Measurements from ENCODE around the gene HTR3A.

The HTR3A gene

DNA sequence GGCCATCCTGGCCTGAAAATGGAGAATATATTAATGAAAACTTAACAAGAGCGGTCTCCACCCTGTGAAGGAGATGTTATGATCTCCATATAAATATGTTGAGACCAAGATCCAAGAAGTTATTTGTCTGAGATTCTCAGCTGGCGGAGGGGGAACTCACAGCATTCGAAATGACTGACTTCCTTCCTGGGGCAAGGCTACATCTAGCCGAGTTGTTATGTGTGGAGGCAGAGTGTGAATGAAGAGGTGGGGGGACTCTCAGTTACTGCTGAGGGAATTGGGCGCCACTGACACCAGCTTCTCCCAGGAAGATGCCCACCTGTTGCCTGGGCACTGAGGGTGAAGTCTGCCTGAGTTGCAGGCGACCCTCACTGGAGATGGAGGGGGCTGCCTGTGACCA is 5.9 kb downstream of the HTR3A start:
- no peak for DNase-seq

DNA sequence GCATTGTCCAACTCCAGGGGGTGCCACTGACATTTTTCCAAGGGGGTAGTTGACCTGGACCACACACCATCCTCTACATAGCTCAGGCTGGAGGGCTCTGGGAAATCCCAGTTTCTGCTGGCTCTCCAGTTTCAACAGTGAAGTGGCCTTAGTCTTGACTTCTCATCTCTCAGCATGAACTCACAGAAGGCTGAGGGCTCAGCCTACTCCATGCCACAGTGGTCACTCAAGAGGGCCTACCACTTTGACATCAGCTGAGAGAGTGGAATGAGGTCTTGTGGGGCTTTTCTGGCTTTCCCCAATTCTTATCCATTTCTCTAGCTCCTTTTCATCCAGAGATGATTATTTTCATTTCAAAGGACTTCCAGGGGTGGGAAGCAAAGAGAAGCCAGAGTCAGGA is 7.4 kb downstream of the HTR3A start:
- DNase-seq: no peak

DNA sequence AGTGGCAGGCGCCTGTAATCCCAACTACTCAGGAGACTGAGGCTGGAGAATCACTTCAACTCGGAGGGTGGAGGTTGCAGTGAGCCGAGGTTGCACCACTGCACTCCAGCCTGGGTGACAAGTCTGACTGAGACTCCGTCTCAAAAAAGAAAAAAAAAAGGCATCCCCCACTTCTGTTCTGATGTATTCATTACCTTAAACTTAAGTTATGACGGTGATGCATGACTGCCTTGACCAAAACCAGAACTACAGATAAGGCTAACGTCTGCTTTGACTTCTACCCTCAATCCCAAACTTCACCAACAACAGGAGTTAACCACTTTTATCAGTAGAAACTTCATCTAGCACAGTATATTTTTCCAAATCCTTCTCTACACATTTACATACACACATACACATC is 9.9 kb downstream of the HTR3A start:
- DNase-seq: no peak

DNA sequence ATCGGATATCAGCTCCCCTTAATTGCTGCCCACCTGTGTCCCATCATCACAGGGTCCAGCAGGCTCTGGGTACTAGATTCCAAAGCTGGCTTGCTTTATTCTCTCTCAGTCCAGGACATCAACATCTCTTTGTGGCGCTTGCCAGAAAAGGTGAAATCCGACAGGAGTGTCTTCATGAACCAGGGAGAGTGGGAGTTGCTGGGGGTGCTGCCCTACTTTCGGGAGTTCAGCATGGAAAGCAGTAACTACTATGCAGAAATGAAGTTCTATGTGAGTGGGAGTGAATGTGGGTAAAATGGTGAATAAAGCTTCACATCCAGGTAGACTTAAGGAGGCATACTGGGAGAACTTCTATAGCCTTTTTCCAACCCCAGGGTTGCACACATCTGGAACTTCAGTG is 11.0 kb downstream of the HTR3A start:
- no peak for DNase-seq

DNA sequence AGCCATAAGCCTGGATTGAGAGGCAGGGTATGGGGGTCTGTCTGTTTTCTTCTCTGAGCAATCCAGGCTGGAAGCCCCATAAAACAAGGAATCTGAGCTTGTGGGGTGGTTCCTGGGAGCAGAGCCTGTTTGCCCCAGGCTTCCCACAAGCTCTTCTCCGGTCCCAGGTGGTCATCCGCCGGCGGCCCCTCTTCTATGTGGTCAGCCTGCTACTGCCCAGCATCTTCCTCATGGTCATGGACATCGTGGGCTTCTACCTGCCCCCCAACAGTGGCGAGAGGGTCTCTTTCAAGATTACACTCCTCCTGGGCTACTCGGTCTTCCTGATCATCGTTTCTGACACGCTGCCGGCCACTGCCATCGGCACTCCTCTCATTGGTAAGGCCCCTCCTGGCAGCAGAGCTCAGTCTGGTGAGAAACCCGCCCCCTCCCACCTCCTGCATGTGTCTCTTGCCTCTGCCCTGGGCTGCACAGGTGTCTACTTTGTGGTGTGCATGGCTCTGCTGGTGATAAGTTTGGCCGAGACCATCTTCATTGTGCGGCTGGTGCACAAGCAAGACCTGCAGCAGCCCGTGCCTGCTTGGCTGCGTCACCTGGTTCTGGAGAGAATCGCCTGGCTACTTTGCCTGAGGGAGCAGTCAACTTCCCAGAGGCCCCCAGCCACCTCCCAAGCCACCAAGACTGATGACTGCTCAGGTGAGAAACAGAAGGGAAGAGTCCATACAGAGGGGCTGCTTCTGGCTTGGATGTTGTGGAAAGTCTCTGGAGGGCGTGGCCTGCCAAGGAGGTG is 11.6 kb downstream of the HTR3A start:
- no peak for DNase-seq

DNA sequence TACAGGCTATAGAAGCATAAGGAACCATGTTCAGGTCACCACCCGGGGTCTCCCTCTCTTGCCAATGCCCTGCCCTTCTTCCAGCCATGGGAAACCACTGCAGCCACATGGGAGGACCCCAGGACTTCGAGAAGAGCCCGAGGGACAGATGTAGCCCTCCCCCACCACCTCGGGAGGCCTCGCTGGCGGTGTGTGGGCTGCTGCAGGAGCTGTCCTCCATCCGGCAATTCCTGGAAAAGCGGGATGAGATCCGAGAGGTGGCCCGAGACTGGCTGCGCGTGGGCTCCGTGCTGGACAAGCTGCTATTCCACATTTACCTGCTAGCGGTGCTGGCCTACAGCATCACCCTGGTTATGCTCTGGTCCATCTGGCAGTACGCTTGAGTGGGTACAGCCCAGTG is 14.5 kb downstream of the HTR3A start:
- DNase-seq: no peak

DNA sequence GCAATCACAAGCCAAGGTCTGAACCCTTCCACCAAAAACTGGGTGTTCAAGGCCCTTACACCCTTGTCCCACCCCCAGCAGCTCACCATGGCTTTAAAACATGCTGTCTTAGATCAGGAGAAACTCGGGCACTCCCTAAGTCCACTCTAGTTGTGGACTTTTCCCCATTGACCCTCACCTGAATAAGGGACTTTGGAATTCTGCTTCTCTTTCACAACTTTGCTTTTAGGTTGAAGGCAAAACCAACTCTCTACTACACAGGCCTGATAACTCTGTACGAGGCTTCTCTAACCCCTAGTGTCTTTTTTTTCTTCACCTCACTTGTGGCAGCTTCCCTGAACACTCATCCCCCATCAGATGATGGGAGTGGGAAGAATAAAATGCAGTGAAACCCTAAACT is 15.0 kb downstream of the HTR3A start:
- no peak for DNase-seq

DNA sequence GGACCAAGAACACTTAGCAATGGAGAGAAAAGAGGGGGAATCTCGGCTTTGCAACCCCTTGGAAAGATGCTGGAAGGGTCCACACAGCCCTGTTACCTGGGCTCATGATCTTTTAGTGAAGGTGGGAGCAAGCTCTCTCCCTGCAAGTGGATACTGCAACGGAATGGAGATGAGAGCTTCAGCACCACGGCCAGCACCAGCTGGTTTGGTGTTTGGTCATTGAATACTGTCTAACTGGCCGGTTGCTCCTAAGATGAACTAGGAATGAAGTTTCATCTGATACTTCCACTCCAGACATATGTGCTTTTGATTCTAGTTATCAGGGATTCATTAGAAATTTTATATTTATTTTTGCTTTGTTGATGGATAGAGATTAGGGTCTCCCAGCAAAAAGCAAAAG is 16.3 kb downstream of the HTR3A start:
- no peak for DNase-seq

DNA sequence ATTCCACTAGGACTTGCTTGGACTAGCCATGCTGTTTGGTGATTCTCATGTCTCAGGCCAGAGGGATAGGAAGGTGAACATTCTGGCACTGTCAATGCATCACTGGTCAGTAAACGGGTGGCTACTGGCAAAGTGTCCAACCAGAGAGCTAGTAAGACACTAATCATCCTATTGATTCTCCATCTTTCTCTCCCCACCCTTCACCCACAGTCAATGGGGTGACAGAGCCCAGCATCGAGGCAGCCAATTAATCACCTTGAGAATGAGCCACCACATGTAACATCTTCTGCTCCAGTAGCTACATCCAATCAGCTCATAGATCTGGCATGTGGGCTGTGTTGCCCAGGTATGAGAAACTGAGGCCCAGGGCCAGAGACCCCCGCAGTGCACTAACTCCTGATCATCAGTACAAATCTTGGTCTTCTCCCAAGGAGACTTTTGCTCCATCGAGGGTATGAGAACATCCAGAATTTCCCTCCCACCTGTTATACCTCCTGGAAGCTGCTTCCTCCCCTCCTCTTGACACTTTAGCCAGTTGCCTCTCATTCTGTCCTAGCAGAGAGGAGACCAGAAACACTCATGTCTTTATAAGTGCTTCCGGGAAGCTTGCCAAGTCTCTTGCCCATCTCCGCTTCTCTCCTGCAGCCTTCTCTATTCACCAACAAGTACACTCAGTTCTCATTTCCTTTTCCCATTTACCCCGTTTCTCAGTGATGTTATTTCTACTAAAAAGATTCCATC is 17.0 kb downstream of the HTR3A start:
- peak; percentile 98 for DNase-seq

DNA sequence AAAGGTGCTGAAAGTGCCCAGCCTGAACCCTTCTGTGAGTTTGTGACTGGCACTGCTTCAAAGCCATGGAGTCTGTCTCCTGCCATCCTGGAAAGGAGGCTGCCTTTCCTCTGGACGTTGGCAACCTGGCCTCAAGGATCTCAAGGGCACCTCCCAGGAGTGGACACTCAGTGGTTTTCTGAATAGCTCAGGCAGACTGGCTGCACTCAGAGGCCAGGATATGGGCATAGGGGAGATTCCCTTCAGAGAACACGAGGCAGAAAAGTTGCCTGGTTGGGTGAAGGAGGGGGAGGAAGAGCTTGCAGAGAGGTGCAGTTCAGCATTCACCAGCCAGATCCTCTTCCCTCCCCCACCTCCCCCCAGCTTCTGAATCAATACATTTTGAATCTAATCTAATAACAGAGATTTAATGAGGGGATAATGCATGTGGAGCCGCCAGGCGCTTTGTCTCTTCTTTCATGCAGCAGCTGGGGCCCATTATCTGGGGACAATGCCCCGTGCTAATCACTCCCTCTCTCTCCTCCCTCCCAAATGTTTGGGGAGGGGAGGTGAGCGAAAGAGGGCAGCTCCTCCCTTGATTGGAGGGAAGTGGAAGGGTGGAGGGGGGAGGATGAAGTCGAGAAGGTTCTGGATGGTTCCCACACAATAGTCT is 17.7 kb downstream of the HTR3A start:
- DNase-seq: peak; percentile 99

DNA sequence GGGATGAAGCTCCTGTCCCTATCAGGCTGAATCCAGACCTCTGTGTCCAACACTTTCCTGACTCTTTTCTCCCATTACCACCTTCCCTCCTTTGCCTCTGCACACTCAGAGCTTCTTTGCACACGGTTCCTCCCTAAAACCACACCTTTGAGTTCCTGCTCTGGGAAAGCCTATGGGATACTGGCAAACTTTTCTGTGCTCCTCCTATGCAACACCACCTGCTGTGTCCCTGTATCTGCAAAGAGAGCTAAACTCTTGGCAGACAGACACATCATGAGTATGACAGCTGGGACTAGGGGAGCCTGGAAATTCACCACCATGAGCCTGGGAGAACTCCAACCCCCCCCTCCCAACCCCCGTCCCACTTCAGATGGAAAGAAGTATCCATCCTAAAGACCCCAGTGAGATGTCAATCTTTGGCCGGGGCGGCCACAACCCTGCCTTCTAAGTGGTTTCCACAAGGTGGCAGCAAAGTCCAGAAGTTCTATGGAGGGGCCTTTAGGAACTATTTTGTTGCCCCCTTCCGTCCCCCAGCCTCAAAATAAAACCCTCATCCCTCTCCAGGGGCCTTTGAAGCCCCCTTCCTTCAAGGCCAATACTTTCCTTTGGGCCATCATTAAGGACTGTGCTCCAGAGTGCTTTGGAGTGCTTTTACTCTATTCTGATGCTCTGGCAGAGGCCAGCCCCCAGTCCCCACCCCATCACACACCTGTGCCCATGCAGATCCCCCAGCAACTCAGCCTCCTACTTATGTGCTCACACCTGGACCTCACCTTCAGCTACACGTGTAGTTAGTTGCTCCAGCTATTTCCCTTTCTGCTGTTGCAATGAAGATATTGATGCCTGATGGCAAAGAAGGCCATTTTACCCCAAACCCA is 19.4 kb downstream of the HTR3A start:
- DNase-seq: peak; percentile 81

DNA sequence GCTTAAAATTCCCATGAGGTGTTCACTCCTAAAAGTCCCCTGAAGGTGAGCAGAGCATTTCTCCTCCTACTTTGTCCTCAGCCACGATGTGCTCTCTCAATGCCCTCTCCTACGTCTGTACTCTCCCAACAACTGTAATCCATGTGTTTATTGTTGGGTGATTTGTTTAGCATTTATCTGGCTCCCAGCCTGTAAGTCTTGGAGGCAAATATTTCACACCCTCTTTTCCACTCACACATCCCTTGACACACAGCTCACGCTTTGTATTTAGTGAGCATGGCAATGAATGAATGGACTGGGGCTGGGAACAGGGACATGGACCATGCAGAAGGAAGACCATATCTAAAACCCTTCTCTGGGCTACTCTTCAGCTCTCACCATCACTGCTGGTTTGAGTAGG is 22.6 kb downstream of the HTR3A start:
- no peak for DNase-seq

DNA sequence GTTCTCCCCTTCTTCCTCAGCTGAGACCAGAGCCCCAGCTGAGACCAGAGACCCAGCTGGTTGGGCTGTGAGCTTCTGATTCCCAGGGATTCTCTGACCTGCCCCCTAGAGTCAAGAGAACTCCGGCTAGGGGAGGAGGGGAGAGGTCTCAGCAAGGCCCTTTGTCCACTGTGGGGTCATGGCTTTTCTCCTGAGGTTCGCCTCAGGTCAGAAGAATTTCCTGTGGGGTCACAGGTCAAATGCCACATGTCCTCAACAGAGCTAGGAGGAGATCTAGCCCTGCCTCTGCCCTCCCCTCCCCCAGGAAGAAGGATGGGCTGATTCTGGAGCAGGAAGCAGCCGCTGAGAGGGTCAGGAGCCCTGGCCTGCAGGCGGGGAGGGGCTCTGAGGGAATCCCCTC is 23.7 kb downstream of the HTR3A start:
- DNase-seq: no peak

DNA sequence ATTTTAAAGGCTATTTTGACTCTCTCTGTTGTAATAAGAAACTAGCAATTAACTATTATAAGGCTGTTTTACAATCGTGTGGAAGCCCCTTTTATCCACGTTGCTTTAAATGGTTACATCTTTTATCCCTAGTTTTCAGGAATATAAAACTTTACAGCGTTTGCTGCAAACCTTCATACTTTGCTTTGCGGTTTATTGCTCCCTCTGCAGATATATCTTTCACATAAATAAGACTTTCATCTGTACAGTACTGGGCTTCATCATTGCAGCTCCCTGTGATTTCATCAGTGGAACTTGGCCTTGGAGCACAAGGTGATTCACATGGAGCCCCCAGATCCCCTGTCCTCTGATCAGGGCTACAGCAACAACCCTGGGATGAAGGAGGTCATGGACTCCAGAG is 25.6 kb downstream of the HTR3A start:
- no peak for DNase-seq

DNA sequence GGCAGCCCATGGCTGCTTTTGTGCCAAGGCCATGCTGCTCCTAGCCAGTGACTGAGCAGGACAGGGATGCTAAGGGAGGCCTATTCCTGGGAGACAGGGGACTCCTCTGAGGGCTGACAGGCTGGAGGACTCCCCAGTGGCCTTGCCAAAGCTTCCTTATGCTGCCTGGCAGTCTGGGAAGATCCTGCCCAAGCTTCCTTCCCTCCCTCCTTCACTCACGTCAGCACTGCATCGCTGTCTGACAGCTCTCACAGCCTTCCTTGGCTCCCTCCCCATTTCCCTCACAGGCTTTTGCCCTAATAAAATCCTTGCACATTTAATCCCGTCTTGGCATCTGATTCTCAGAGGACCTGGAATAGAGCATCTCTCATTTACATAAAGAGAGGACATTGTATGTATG is 26.5 kb downstream of the HTR3A start:
- DNase-seq: no peak

DNA sequence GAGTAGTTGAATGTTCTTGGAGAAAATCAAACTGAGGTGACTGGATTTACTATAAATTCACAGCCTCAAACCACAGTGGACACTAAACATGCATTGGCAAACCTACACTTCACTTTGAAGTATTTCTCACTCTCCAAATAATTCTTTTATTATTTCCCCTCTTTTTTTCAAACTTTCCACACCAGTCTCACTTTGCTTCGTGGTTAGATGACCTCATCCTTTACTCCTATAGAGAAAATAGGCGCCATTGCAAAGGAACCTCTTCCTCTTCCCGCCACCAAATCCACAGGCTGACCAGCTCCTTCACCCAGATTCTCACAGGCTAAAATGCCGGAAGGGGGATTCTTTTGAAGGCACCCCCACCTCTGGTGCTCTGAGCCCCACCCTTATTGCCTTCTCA is 33.4 kb downstream of the HTR3A start:
- no peak for DNase-seq

DNA sequence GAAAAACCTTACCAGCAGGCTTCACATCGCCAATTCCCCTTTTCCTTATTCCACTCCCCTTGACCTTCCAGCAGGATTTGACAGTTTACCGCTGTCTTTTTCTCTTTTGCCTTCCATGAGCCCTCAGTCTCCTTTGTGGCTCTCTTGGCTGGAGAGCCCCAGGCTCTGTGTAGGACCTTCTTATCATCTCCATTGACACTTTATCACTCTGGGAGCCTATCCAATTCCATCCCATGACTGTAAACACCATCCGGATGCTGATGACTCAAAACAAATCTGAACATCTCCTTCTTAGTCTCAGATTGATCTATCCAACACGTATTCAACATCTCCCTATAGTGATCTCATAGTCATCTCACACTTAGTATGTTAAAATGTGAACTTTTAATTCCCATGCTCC is 36.0 kb downstream of the HTR3A start:
- DNase-seq: no peak

DNA sequence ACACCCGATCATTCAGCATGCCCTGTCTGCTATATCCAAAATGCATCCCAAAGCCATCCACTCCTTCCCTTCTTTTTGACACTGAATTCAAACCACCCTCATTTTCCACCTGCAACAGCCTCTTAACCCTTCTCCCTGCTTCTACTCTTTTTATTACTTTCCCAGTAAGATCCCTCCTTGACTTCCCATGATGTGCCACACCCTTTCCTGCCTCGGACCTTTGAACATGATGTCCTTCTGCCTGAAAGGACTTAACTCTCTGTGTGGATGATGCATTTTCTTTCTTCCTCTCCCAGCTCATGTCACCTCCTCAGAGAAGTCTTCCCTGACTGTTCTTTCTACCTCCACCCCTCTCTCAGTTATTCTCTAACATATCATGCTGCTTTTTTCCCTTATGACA is 36.5 kb downstream of the HTR3A start:
- DNase-seq: no peak

DNA sequence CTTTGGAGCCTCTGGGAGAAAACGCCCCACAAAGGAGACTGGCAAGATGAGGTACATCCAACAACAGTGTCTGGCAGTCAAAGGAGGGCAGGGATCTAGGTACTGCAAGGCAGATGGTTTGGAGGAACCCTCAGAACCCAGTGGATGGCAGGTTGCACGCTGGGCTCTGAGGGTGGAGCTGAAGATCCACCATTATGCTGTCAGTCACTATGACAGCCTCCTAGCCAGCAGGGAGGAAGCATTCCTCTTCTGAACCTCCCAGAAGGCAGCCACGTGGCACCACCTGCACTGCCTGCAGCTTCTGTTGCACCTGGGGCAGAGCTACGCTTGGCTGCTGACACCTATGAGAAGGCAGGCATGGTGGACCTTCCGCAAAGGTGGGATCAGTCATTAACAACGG is 40.2 kb downstream of the HTR3A start:
- peak; percentile 72 for DNase-seq

DNA sequence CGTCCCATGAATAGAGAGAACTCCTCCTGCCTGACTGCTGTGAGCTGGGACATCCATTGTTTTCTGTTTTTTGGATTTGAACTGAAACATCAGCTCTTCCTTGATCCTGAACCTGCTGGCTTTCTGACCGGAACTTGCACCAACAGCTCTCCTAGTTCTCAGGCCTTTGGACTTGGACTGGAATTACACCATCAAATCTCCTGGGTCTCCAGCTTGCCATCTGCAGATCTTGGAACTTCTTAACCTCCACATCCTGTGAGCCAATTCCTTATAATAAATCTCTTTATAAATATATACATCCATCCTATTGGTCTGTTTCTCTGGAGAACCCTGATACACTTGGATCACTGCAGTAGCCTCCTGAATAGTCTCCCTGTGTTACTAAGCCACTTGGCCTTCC is 42.1 kb downstream of the HTR3A start:
- DNase-seq: no peak

DNA sequence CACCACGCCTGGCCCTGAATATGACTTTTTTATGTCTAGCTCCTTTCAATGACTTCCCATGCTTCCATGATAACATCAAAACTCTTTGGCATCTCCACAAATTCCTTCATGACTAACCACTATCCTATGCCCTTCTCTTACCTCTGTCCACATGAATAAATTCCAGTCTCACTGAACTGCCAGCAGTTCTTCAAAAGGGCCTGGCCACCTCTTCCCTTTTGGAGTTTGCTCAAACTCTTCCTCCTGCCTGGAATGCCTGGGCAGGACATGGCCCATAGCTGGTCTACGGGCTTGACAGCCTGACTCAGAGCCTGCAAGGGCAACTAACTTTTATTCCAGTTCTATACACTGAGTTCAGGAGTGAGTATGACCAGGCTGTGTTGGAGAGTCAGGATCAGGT is 42.8 kb downstream of the HTR3A start:
- no peak for DNase-seq

DNA sequence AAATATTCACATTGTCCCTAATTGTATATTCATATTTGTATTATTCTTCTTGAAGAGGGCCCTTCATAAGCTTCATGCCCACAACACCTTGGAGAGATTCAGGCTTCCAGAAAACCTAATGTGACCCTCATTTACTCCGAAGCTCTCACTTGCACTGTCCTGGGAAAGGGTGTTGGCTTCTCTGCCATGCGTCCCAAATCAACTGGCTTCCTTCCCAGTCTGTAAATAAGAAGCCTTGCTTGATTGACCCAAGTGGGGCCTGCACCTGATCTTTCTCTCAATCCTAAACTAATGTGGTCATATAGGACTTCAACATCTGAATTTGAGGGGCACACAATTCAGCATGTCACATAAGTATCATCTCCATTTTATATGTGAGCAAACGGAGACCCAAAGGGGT is 44.1 kb downstream of the HTR3A start:
- DNase-seq: no peak

DNA sequence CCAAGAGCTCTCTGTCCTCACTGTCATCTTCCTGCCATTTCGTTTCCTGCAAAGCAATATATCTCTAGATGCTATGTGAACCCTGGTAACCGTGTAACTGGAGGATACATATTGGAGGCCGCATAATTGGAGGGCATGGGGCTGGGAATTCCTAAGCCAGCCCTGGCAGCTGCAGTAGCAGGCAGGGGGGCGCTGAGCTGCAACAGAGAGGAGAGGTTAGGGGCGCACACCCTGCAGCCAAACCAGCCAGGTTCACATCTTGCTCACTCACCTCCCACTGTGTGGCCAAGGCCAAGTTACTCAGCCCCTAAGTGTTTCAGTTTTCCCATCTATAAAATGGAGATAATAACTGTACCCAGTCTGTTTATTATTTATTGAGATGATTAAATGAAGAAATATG is 44.7 kb downstream of the HTR3A start:
- DNase-seq: peak; percentile 35
